Daoy (cell line): ENCODE data around the gene F2. TPM values are rescaled to one million over a fixed set of nuclear protein-coding genes. Genes with fewer than 3 reads are reported as not detected.

Experiments
- DNase-seq: peaks from one replicate; pipeline ENCODE4 v3.0.0-alpha.2; 2015; ENCODE audit warnings: low read depth
- total RNA-seq: library from RNA; depleted of rRNA; stranded (reverse); fragments of >200 nt; shearing (Covaris generic); gene quantifications from 2 replicates; pipeline ENCODE4 v1.2.3, GENCODE V29; 2014; rRNA removed

F2 gene
- total RNA-seq, 1 experiment from 2014 or later: not detected

DNA sequence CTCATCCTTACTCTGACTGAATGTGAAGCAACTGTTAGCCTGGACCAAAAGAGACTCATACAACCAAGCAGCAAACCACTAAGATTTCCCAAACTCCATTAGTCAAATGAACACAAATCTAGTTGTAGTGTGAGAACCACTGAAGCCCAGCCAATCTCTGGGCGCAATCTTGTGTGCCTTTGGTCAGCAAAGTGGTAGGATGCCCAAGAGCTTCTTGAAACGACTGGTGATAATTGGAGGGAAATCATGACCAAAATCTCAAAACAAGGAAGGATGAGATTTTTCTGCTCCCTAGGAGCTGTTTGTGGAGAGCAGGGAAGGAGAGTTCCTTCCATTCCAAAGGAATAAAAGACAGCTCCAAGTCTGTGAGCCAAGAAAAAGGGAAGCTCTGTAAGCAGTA is 24.0 kb downstream of the F2 start:
- no peak for DNase-seq

GRCh38 chr11:46743693-46744339 is 24.8 kb downstream of the F2 start:
- no peak for DNase-seq

DNA sequence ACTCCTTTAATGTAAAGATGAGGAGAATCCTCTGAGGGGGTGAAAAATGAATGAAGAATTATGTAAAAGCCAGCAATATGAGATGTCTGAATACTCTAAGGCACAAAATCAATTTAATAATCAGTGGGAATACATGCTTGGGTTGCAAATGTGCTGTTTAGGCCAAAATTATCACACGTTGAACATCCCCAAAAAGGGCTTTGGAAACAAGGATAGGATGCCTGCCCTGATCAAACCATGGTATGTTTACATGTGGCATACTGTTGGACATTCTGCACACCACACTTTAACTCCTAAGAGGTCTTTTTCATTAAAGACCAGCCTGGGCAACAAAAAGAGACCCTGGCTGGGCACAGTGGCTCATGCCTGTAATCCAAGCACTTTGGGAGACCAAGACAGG is 26.3 kb downstream of the F2 start:
- DNase-seq: no peak

- no peak for DNase-seq
Observed at GRCh38 chr11:46745995-46746394, 27.0 kb downstream of the F2 start.

DNA sequence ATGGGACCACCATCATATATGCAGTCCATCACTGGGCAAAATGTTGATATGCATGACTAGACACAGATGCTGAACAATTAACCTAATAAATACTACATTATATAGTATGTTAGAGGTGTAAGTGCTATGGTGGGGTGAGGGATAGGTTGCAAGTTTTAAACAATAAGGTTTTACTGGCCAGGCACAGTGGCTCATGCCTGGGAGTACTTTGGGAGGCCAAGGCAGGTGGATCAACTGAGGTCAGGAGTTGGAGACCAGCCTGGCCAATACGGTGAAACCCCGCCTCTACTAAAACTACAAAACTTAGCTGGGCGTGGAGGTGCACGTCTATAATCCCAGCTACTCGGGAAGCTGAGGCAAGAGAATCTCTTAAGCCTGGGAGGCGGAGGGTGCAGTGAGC is 28.1 kb downstream of the F2 start:
- DNase-seq: no peak

GRCh38 chr11:46755962-46756361 is 36.9 kb downstream of the F2 start:
- no peak for DNase-seq

GRCh38 chr11:46759196-46759595 is 40.2 kb downstream of the F2 start:
- no peak for DNase-seq

DNA sequence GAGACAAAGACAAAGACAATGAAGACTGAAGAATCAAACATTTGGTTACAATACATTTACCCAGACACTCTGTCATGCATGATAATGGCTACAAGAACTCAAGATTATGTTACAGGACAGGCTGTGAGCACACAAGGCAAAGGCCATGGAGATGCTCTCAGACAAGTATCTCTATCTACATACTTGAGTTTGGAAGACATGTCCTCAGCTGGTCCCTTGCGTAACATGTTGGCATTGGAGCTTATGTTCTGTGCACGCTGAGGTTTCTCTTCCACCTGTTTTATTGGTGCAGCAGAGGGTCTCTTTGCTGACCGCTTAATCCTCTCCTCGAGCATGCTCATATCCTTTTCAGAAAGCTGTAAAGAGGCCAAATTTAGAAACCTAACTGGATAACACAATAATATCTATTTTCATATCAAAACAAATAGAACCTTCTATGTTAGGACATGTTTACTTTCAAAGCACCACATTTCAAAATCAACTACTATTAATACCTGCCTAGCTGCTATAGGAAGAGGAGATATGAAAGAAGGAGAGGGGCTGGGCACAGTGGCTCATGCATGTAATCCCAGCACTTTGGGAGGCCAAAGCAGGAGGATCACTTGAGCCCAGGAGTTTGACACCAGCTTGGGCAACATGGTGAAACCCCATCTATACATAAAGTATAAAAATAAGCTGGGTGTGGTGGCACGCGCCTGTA is 41.6 kb downstream of the F2 start:
- no peak for DNase-seq

DNA sequence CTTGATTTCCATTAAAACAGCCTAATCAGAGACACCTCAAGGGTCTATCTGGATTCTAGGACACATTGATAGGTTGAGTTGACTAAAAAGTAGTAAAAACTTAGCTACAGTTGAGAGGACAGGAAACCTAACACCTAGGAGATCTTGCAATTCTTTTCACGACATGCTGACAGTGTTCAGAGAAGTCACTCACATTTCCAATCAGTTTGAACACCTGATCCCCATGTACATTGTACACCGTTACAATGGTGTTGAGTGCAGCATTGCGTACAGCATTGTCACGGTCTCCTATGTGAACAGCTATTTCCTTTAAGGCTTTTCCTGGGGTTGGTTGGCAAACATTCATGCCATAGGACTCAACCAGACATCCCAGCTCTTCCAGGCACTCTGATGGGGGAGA is 42.8 kb downstream of the F2 start:
- DNase-seq: no peak

GRCh38 chr11:46762248-46762647 is 43.2 kb downstream of the F2 start:
- DNase-seq: no peak

- DNase-seq: no peak
Observed at GRCh38 chr11:46766656-46767055, 47.6 kb downstream of the F2 start.

DNA sequence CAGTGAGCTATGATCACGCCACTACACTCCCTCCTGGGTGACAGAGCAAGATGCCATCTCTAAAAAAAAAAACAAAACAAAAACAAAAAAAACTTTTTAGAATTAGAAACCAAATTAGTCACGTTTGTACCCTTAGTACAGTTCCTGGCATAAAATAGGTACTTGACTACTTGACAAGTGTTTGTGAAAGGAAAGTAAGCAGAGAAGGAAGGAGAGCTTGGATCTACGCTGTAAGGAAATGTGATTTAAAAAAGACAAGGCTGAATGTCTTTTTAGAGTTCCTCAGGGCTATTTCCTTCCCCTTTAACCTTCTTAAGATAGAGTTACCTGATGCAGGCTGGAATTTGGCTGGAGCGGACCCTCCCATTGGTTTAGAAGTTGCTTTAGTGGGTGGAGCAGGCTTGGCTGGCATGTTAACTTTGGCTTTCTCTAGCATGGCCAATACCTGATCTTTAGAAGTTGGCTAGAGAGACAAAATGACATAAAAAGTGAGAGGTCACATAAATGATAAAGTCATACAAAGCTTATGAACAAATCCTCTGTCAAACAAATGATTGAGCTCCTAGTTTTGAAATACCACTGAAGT is 50.7 kb downstream of the F2 start:
- DNase-seq: no peak

- DNase-seq: no peak
Observed at GRCh38 chr11:46776878-46777277, 57.9 kb downstream of the F2 start.

DNA sequence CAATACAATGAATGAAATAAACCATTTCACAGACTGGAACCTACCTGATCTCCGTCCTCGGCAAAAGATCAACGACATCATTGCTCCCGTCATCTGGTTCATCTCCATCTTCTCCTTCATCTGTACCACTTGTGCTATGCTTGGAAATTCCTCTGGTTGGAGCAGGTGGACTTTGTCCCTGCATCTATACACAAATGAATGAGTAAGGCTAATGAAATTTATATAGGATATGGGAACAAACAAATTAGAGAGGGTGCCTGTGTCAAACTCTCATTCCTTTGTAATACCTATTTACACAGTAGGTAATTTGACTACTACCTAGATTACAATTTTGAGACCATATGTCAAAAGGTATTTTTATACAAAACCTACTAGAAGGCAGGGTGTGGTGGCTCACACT is 59.4 kb downstream of the F2 start:
- no peak for DNase-seq

Other genes with a start within 250 kb of the F2 start
- 16.1 and 19.2 TPM in 2 replicates for gene AMBRA1, start 125.2 kb upstream of the F2 start, total RNA-seq
- 2.3 and 5.1 TPM in 2 replicates for gene HARBI1, start 102.0 kb upstream of the F2 start, total RNA-seq
- 46.4 and 74.7 TPM in 2 replicates for gene ATG13, start 101.7 kb upstream of the F2 start, total RNA-seq
- gene ARHGAP1, start 18.6 kb upstream of the F2 start, total RNA-seq: 12.6 and 15.4 TPM in 2 replicates
- gene ZNF408, start 18.2 kb upstream of the F2 start, total RNA-seq: 10.4 and 21.0 TPM in 2 replicates
- 86.5 and 96.6 TPM in 2 replicates for gene CKAP5, start 127.1 kb downstream of the F2 start, total RNA-seq
- gene LRP4, start 199.3 kb downstream of the F2 start, total RNA-seq: 1.1 and 1.7 TPM in 2 replicates
- 16.1 and 22.3 TPM in 2 replicates for gene CSTPP1, start 217.5 kb downstream of the F2 start, total RNA-seq